ENCODE data around the gene RAB11FIP3. TPM values are rescaled to one million over a fixed set of nuclear protein-coding genes. Genes with fewer than 3 reads are reported as not detected.

RAB11FIP3 gene
- polyA plus RNA-seq, 12 donors: 20.7 to 47.1 (median 27.6) TPM; not detected in 1

DNA sequence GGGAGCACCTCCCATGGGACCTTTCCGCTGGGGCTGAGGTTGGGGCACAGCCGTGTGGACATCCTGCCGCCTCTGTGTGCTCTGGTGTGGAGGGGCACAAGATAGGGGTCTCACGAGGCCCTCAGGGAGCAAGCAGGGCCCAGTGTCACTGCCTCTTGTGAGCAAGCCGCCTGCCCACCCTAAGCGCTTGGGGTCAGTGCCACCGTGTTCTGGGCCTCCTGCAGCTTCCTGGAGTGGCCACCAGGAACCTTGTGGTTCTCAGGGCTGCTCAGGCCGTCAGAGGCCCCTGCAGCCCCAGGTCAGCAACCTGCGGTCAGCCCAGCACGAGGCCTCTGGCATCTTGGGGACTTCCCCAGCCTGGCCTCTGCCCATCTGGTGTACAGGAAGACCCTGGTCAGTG, 88.5 kb downstream of the RAB11FIP3 start:
- no peak for DNase-seq

DNA sequence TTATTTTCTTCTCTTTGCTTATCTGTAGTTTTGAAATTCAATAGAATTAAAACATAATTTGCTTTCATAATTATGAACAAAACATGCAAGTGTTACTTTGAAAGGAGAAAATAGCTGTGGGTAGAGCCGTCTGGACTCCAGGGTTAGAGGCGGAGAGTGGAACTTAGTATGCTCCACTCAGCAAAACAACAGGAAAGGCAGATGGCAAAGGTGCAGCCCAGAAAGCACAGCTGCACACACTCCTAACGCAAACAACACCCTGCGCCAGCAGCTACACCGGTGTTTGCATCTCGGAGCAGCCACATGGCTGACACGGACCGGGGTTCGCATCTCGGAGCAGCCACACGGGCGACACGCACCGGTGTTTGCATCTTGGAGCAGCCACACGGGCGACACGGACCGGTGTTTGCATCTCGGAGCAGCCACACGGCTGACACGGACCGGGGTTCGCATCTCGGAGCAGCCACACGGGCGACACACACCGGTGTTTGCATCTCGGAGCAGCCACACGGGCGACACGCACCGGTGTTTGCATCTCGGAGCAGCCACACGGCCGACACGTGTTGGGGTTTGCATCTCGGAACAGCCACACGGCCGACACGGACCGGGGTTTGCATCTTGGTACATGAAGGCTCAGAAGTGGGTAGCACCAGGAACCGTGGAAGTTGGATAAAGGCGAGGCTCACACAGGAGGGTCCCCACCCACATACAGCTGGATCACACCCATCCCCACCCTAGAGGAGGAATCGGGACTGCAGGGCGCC, 89.9 kb downstream of the RAB11FIP3 start:
- no peak for DNase-seq

DNA sequence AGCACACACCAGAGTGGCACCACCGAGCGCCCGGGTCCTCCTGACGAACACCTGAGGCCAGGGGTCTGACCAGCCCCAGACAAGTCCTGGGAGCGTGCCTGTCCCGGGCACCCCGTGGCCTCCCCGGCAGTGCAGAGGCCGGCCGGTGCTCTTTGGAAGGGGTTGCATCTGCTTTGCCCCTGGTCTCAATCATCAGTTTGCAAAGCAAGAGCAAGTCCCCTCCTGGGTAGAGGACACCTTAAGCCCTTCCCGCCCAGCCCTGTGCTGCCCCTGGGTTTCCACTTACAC, 90.4 kb downstream of the RAB11FIP3 start:
- DNase-seq: no peak

DNA sequence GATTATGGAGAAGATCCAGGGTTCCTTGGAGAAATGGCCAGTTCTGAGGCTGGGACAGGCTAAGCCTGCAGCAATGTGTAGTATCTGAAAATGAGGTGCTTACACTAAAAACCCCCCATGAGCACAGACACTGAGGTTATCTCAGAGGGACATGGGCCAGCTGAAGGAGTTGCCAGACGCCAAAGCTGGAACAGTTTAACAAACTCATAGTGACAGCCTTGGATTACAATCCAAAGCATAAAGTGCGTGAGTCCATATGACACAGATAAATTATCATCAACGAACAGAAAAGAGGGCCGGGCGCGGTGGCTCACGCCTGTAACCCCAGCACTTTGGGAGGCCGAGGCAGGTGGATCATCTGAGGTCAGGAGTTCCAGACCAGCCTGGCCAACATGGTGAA, 90.9 kb downstream of the RAB11FIP3 start:
- no peak for DNase-seq

DNA sequence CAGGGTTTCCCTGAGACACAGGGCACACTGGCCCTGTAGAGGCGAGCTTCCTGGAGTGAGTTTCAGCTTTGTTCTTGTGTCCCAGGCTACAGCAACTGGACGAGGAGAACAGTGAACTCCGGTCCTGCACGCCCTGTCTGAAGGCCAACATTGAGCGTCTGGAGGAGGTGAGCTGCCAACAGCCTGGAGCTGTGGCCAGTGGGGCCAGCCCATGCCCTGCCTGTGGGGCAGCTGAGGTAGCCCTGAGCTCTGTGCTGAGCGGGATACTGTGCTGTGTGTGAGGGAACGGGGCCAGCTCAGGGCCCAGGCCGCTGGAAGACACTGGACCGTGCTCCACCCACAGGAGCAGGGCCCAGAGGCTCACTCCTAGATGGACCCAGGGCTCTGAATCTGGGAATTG, 93.4 kb downstream of the RAB11FIP3 start:
- no peak for DNase-seq

DNA sequence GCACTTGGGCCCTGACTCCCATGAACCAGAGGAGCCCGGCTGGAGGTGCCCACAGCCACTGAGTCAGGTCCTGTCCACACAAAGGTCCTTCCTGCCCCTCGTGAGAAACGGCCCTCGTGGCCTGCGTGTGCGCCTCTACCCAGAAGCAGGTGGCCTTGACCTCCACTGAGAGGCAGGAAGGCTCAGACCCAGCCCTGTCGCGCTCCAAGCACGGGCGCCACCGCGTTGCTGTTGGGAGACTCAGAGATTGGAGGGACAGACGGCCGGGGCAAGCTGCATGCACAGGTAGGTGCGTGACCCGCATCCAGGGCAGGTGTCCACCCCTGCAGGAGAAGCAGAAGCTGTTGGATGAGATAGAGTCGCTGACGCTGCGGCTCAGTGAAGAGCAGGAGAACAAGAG, 94.0 kb downstream of the RAB11FIP3 start:
- DNase-seq: no peak

DNA sequence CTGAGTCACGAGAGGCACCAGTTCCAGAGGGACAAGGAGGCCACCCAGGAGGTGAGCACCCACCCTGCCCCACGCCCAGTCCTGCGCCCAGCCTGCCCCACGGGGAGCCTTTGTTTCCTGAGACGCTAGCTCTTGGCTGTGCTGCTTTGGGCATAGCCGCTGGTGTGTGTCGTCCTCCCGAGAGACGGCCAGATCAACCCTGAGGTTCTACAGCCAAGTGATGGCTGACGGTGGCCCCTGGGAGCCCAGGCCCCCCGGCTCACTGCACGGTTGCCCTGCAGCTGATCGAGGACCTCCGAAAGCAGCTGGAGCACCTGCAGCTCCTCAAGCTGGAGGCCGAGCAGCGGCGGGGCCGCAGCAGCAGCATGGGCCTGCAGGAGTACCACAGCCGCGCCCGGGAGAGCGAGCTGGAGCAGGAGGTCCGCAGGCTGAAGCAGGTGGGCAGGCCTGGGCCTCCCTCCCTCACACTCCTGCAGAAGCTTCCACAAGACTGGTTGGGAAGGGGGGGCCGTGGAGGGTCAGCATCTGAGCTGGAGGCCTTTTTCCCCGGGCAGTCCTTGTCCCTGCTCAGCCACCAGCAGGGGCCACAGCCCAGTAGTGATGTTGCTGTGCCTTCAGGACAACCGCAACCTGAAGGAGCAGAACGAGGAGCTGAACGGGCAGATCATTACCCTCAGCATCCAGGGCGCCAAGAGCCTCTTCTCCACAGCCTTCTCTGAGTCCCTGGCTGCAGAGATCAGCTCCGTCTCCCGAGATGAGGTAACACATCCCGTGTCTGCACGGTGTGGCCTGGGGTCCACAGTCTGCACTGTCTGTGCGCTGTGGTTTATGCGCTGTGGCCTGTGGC, 94.6 kb downstream of the RAB11FIP3 start:
- DNase-seq: no peak

DNA sequence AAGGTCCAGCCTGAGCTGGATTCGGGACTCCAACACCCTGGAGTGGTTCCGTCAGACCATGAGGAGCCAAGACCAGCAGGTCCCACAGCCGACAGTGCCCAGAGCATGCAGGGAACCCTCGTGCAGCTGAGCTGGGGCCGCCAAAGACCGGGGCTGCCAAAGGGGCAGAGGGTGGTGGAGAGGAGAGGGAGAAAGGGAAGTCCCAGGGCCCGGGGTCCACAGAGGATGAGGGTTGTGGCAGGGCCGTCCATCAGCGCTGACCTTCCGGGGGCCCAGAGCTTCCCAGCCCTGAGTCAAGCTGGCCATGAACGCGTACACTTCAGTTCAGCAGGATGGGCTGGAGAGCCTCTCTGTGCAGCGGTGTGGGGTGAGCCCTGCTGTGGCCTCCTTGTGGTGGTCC, 95.4 kb downstream of the RAB11FIP3 start:
- no peak for DNase-seq

DNA sequence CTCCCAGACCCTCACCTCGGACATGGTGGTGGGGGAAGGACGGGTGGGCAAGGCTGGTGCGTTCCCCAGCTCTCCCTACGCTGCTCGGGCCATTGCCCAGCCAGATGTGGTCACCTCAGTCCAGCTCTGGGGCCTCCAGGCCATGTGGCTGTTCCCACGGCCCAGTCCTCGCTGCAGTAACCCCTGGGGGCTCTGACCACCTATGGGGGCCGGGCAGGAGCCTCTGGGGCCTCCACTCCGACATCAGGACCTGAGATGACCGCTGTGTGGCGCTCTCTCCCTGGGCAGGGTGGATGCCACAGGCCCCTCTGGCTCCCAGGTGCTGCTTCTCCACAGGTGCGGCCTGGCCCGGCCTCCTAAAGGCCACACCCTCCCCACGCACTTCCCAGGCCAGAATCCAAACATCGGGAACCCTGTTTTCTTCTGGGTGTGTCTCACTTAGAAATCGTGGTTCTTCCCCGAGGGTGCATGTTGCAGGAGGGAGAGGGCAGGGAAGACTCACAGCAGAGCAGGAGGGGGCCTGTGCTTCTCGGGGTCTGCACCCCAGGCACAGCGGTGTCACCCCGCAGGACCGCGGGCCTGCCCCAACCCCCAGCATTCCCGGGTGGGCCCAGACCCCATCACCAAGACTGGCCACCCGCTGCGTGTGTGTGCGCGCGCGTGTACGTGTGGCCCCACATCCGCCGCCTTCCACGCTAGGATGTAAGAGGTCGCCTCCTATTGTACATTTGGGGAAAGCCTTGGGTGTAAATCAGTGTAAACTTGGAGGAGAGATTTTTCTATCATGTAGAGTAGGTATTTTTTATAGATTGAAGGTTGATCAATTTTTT, 96.1 kb downstream of the RAB11FIP3 start:
- DNase-seq: no peak

DNA sequence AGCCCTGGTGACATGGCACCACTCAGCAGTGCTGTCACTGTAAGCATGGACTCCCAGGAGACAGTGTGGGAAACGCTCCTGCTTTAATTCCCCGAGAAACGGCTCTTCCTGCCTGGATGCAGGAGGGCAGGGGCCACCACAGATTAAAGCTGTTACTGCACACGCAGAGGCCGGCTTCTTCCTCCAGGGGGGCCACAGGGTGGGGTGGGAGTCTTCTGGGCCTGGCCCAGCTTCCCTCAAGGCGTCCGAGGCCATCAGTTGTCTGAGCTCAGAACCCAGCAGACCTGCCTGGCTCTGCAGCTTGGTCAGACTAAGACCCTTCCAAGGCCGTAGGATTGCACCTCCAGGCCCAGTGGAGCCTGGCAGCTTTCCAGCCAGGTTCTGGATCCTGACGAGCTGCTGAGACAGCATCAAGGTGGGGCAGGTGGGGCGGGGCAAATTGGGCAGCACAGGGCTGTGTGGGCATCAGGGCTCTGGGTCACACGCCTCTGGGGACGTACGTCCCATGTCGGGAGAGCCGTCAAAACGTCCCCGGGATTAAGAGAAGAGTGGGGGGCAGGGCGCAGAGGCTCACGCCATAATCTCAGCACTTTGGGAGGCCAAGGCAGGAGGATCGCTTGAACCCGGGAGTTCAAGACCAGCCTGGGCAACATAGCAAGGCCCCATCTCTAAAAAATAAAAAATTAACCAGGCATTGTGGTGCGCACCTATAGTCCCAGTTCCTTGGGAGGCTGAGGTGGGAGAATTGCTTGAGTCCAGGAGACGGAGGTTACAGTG, 97.1 kb downstream of the RAB11FIP3 start:
- no peak for DNase-seq

DNA sequence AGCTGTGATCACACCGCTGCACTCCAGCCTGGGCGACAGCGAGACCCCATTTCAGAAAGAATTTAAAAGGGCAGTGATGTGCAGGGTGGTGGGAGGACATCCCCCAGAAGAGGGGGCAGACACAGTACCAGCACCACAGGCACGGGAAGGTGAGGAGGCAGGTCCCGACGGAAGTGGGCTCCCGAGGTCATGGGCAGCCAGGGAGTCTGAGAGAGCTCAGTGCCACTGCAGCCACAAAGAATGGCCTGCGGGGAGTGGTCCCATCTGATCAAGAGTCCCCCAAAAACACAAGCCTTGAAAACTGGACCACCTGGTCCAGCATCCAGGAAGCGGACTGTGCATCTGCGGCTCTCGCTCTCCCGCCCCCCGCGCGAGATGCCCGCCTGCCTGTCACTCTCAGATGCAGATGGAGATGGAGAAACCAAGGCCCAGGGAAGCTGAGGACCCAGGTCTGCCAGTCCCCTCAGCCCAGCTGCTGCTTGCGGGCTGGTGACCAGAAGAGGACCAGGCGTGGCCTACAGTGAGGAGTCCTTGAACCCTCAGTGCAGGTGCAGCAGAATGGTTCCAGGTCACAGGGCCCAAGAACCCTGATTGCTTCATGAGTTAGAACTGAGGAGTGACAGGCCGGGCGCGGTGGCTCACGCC, 97.8 kb downstream of the RAB11FIP3 start:
- DNase-seq: no peak

DNA sequence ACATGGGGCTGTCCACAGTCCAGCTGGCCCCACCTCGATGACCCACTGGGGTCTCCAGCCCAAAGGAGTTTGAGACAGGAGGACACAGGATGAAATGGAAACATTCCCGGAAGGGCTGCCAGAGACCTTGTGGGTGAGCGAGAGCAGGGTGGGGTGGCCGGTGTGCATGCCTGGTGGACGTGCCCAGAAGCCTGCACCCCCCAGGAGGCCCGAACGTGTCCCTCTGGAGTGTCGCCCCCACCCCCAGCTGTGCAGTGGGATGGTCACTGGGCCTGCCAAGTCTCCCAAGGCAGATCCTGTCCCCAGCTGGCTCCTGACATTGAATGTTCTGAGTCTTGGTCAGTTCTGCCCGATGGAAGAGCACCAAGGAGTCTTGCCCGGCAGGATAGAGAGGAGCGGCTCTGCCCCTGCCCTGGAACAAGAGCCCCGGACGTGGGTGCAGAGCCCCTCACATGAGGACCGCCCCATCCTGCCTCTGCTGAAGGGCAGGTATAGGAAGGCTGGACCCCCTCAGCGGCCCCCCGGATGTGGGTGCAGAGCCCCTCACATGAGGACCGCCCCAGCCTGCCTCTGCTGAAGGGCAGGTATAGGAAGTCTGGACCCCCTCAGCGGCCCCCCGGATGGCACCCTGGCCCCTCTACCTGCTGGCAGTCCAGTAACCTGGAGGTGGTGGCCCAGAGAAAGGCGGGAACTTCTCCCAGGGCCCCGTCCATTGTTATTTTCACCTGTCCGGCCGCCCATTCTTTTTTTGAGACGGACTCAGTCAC, 99.0 kb downstream of the RAB11FIP3 start:
- no peak for DNase-seq

DNA sequence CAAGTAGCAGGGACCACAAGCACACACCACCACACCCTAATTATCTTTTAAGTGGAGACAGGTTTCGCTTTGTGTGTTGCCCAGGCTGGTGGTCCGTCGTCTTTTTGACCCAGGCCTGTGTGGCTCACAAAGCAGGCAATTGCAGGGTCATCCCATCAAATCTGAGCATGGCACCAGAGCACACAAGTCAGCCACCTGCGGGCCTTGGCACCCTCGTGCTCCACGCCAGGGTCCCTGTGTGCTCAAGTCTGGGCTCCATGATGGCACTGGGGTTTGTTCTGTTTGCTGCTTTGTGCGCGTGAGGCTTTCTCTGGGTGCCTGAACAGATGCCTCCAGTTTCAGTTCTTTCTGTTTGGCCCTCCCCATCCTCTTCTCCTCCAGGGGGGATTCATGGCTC, 99.7 kb downstream of the RAB11FIP3 start:
- no peak for DNase-seq

DNA sequence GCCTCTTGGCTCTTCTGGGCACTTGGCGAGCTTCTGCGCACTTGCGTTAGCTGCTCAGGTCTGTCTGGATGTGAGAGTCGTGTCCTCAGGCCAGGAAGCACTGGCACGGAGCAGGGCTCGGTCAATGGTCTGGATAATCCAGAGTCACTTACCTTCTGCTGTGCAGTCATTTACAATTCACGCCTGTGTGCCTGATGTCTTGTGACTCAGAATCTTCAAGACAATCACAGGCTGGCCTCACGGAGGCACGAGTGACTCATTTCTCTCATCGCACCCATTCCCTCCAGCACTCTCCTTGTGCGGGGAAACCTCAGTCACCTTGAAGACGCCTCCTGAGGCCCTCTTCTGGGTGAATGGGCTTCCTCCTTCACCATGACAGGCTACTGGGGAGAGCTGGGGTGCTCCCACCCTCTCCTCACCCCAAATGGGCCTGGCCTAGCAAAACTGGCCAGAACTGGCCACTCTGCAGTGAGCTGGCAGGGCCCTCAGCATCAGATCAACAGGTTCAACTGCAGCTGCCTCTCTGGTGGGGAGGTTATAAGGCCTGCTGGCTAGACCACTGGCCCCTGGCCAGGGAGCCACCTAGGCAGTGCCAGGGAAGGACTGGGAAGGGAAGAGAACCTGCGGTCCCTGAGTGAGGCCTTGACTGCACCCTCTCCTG, 100.2 kb downstream of the RAB11FIP3 start:
- no peak for DNase-seq

DNA sequence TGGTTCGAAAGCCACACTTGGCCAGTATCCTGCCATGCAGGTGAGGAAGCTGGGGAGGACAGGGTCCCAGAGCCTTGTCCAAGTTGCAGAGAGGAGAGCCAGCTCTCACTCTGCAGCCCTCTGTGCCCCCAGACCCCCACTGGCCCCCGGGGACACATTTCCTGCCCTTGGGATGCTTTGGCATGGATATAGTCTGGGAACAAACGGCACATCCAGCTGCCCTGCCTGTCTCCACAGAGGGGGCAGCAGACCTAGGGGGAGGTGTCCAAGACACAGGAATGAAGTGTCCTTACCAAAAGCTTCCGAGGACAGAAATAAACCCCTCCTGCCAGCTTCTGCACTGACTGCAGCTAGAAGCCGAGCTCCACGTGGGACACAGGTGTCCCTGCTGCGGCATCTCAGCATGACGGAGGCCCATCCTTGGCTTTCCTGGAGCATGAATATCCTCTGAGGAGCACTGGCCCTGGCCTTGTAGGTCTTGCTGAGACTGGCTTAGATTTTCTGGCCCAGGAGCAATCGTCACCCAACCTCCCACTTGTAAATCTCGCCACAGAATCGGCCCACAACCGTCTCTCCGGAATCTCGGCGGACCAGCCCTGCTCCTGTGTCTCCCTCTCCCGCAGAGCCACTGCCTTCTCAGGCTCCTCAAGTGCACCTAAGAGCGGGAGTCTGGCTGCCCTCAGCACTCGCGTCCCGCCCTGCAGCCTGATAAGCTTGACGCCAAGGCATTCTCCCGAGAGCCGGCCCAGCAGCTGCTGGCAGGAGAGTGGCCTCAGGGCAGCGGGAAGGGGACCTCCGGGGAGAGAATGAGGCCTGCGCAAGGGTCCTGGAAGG, 100.9 kb downstream of the RAB11FIP3 start:
- DNase-seq: no peak

DNA sequence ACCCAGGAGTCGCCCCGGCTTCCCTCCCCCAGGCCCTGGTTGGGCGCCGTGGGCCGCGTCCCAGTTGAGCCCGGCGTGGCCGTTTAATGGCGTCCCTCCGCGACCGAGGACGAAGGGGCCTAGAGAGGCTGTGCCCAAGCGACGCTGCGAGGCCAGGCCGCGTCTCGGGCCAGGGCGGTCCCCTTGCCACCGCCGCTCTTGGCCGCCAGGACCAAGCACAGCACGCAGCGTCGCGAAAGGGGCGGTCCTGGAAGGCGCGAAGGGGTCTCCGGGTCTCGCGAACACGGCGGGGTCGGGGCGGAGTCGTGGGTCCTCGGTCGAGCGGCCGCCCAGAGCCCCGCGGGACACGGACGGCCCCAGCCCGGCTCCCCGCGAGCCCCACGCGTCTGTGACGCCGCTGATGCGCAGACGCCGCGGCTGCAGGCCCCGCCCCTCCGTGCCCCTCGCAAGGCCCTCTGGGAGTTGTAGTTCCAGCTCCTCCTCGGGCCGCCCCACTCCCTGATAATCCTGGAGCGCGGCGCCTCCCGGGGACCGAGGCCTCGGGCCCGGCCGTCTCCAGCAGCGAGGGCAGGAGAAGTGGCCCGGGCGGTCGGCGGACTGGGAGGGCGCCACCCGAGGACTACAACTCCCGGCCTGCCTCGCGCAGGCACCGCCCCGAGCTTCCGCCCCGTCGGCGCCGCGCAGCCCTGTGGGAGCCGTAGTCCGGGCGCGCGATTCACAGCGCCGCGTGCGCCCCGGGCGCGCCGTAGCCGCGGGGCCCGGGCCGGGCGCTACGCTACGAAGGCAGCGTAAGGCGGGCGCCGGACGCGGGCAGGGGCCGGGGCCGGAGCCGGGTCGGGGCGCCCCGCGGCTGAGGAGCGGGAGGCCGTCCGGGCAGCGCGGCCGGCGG, 101.8 kb downstream of the RAB11FIP3 start, which contains the start of gene CAPN15:
Gene CAPN15 (plus strand): TSS at position 698 of the 889 bp plus-strand sequence. CDS start 19,127 bp downstream, outside the sequence.
- peak; percentile 89 for DNase-seq
